Esophagus squamous epithelium (tissue), 4 donors: ENCODE results near the gene DRAXIN.

Source experiments
- CTCF ChIP-seq, 6 experiments: fragments of 450-650 bp in 4 of 6; fragments of 200-600 bp in 2 of 6; sonication (generic) in 2 of 6; IDR thresholded peaks; one replicate each; pipeline ENCODE4 v1.5.1; 2016 to 2019; ENCODE audit warnings: antibody characterized with exemption in 6 of 6, mild to moderate bottlenecking in 4 of 6, moderate library complexity in 4 of 6
- POLR2A ChIP-seq, 4 donors: fragments of 450-650 bp; IDR thresholded peaks; one replicate each; pipeline ENCODE4 v1.6.1; 2017; ENCODE audit warnings: antibody characterized with exemption in 4 of 4, mild to moderate bottlenecking in 4 of 4, moderate library complexity in 3 of 4

GRCh38 chr1:11751087-11751486 is 59.6 kb downstream of the DRAXIN start:
- no peak for TF ChIP-seq POLR2A (IDR thresholded peaks at IDR 0.05)
- TF ChIP-seq CTCF (IDR thresholded peaks at IDR 0.05), result no peak
